ENCODE data around the gene SERPINA9.

Gene SERPINA9

DNA sequence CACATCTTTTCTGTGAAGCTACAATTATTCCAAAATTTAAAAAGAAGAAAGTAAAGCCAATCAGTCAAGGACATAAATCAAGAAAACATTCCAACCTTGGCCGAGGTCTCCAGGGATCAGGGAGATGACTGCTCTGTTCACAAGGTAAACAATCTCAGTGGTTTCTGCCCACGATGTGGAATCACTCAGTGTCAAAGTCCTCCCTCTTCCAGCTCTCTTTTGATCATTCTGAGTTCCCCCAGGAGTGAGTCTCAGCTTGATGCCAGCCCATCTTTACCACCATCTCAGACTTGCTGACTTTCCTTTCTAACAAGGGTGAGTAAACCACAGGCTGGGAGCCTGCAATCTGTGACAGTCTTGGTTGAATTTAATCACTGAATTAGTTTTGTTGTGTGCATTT, 4.8 kb upstream of the SERPINA9 start:
- no peak for ATAC-seq

DNA sequence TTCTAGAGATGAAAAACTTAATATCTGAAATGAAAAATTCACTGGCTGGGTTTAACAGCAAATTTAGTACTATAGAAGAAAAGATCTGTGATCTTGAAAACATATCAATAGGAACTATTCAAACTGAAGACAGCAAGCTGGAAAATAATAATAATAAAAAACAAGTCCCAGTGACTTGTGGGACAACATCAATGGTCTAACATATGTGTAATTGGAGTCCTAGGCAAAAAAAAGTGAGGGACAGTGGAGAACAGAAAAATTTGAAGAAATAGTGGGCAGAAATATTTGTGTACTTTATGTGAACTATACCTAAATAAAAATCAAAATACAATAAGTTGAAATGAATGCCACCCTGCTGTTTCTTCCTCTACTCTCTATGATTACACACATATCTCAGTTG, 2.4 kb upstream of the SERPINA9 start:
- H3K27ac Mint-ChIP-seq: no peak overlapping the region
- no peaks in the 10 kb centered on the region for H3K36me3 Mint-ChIP-seq
- peaks cover 7% of the 10 kb centered on the region for H3K9me3 Mint-ChIP-seq
- peaks cover 8% of the 10 kb centered on the region for H3K4me1 Mint-ChIP-seq
- H3K4me3 Mint-ChIP-seq: no peak overlapping the region
- no peak for ATAC-seq
- peaks cover 12% of the 10 kb centered on the region for H3K27me3 Mint-ChIP-seq

More for the DNA sequence above, 4.8 kb upstream of the SERPINA9 start:
- H3K9me3 Mint-ChIP-seq: peaks cover 10% of the 10 kb centered on the region
- no peaks in the 10 kb centered on the region for H3K36me3 Mint-ChIP-seq
- no peak overlapping the region for H3K4me3 Mint-ChIP-seq
- H3K27ac Mint-ChIP-seq: no peak overlapping the region
- peaks cover 13% of the 10 kb centered on the region for H3K4me1 Mint-ChIP-seq
- peaks cover 35% of the 10 kb centered on the region for H3K27me3 Mint-ChIP-seq

DNA sequence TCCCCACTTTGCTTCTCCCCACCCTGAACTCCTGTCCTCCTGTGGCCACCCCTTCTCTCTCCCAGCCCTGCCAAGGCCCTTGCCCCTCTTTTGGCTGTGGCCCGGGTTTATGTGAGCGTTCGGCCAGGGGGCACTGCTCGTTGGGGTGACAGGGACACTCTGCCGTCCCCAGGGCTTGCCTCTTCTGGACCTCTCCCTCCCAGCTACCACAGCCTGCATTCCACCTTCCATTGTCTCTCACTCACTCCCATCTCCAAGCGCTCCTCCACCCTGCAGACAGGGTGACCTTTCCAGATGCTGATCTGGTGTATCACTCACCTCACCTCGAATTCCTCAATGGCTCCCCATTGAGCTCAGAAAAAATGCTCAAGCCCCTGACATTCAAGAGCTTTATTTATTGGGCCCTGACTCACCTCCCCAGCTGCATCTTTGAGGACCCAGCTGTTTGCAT, 1.4 kb downstream of the SERPINA9 start:
- ATAC-seq: no peak
- Mint-ChIP-seq H3K27me3 (peaks cover 14% of the 10 kb centered on the region), H3K9me3 (peaks cover 7% of the 10 kb centered on the region), H3K4me3 (no peak overlapping the region), H3K4me1 (no peaks in the 10 kb centered on the region), H3K36me3 (no peaks in the 10 kb centered on the region), H3K27ac (no peak overlapping the region)

DNA sequence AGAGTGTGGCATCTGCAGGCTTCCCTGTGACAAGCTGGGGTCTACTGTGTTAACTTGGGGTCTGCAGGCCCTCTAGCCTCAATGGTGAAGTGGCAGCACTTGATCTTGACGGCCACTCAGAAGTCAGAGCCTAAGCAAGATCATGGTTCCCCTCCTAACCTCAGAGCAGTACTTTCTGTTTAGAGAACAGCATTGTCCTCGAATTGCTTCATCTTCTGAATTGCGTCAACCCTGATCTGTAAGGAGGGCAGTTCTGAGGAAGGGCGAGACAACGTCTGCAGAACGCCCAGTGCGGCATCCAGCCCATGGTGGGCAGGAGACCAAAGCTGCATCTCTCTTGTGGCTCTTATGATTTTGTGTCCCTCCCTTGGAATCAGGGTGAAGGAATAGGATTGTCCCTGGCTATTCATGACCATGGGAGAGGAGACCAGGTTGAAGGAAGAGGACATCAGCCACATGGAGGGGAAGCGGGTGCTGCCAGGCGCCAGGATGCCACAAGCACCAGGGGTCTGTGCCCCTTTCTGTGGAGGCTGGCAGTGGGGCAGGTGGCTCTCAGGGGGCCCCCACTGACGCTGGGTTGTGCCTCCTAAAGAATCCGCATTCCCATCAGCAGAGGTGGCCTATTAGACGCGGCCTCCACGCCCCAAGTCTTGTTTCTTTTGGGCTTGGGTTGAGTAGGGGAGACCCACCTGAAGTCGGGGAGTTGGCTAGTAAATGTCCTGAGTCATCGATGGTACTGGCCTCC, 2.2 kb downstream of the SERPINA9 start:
- Mint-ChIP-seq H3K36me3 (no peaks in the 10 kb centered on the region), H3K9me3 (peaks cover 7% of the 10 kb centered on the region), H3K4me3 (no peak overlapping the region), H3K4me1 (no peaks in the 10 kb centered on the region), H3K27ac (no peak overlapping the region), H3K27me3 (peaks cover 14% of the 10 kb centered on the region)
- ATAC-seq: no peak

DNA sequence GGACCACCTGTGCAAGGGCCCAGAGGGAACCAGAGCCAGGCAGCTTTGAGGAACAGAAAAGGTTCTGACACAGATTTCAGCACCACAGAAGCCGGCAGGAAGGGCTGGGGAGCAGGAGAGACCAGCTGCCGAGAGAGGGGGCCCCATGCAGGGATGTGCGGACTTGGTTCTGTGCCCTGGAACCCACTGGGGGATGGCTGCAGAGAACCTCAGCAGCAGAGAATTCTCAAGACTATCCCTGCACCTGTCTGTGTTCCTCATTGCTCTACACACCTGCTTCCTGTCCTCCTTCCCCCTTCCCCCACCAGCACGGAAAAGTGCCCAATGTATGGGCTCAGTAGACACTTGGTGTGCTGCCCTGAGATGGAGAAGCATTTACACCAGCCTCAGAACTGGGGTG, 3.2 kb downstream of the SERPINA9 start:
- H3K4me3 Mint-ChIP-seq: no peak overlapping the region
- ATAC-seq: no peak
- H3K9me3 Mint-ChIP-seq: peaks cover 7% of the 10 kb centered on the region
- no peaks in the 10 kb centered on the region for H3K36me3 Mint-ChIP-seq
- peaks cover 14% of the 10 kb centered on the region for H3K27me3 Mint-ChIP-seq
- H3K27ac Mint-ChIP-seq: no peak overlapping the region
- H3K4me1 Mint-ChIP-seq: no peaks in the 10 kb centered on the region

DNA sequence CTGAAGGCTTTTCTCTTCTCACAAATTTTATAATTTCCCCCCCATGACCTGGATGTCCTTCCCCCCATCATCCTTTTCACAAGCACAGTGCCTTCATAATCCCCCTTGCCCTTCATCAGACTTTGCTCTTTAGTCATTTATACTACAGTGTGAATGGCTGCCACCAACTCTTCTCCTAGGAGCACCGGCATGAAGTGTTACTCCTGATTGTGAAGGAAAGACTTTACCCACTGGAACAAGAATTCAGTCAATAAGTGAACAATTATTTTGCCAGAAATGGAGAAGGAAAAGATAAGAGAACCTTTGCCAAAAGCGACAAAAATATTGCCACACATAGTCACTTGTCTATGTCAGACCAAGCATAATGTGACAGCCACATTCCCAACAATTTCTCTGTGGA, 5.0 kb downstream of the SERPINA9 start:
- Mint-ChIP-seq H3K36me3 (no peaks in the 10 kb centered on the region), H3K27ac (no peak overlapping the region), H3K27me3 (peaks cover 14% of the 10 kb centered on the region), H3K4me1 (no peaks in the 10 kb centered on the region), H3K4me3 (no peak overlapping the region), H3K9me3 (peaks cover 11% of the 10 kb centered on the region)
- ATAC-seq: no peak

DNA sequence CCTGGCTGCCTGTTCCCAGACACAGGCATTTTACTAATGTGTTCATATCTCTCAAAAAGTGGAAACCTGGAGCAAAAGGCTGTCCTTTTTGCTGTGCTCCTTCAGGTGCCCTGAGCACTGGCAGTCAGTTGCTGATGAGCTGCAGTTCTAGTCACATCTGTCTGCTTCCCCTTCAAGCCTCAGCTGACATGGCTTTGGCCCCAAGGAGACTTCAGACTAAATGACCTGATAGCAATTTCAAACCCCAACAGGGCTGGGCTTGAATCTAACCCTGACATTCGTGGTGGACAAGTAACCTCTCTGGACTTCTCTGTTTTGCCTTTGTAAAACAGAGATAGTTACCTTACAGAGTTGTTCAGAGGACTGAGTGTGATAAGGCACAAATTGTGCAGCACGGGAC, 5.7 kb downstream of the SERPINA9 start:
- ATAC-seq: no peak
- H3K36me3 Mint-ChIP-seq: no peaks in the 10 kb centered on the region
- H3K9me3 Mint-ChIP-seq: peaks cover 13% of the 10 kb centered on the region
- no peaks in the 10 kb centered on the region for H3K4me1 Mint-ChIP-seq
- no peak overlapping the region for H3K27ac Mint-ChIP-seq
- no peak overlapping the region for H3K4me3 Mint-ChIP-seq
- H3K27me3 Mint-ChIP-seq: peaks cover 14% of the 10 kb centered on the region

DNA sequence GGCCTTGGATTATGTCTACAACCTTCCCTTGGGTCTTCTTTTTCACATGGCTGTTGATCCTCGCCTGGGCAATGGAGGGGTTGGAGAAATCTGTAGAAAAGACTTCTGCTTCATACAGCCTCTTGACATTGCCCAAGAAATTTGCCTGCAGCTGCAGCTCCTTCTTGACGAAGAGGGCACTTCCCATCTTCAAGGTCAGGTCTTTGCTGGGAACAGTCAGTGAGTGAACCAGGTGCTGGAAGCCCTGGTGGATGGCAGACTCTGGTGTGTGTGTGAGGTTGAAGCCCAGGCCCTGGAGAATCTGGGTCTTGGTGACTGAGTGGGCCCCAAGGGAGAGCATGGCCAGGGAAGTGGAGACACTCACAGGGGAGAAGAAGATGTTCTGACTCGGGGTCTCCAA, 6.7 kb downstream of the SERPINA9 start:
- Mint-ChIP-seq H3K36me3 (no peaks in the 10 kb centered on the region), H3K27ac (no peak overlapping the region), H3K4me1 (no peaks in the 10 kb centered on the region), H3K4me3 (no peak overlapping the region), H3K9me3 (peaks cover 13% of the 10 kb centered on the region), H3K27me3 (peaks cover 14% of the 10 kb centered on the region)
- ATAC-seq: no peak

DNA sequence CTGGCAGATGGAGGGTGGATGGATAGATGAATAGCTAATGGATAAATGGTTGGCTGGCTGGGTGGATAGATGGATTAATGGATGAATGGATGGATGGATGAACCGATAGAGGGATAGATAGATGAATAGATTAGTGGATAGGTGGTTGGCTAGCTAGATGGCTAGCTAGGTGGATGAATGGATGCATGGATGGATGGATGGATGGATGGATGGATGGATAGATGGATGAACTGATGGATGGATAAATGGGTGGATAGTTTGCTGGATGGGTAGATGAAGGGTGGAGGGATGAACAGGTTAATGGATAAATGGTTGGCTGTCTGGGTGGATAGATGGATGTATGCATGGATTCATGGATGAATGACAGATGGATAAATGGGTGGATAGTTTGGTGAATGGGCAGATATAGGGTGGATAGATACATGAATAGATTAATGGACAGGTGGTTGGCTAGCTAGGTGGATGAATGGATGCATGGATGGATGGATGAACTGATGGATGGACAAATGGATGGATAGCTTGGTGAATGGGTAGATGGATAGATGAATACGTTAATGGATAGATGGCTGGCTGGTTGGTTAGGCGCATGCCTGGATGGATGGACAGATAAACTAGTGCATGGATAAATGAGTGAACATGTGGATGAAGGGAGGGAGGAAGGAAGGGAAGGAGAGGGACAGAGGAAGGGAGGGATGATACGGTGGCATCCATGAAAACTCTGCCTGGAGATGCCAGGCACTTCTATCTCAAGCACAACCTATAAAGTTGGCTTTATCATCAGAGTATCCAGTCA, 8.1 kb downstream of the SERPINA9 start:
- no peaks in the 10 kb centered on the region for H3K4me1 Mint-ChIP-seq
- no peak for ATAC-seq
- H3K27ac Mint-ChIP-seq: no peak overlapping the region

DNA sequence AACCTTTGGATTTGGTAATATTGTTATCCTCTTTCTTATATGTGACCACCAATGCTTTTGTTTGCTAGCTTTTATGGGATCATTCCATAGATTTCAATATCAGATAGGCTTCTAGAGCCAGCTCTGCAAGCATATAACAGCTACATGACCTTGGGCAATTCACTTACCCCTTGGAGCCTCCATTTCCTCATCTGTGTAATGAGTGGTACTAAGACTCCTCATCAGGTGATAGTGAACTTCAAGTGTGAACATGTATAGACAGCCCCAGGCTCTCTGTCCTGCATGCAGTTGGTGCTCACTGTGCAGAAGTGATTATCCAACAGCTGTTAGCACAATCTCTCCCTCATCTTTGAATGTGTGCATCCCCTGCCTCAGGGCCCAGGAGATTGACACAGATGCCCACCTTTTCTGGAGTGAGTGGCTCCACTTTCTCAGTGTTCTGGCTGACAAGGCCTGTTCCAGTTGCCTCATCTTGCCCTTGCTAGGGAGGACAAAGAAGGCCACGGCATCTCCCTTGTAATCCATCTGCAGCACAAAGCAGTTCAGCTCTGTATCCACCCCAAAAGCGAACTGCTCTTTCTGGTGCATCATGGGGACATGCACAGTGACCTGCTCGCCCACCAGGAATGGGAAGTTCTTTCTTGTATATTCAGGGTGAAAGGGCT, 9.2 kb downstream of the SERPINA9 start:
- no peak for ATAC-seq

More for the DNA sequence above, 8.1 kb downstream of the SERPINA9 start:
- no peak overlapping the region for H3K4me3 Mint-ChIP-seq
- H3K9me3 Mint-ChIP-seq: peaks cover 13% of the 10 kb centered on the region
- H3K36me3 Mint-ChIP-seq: no peaks in the 10 kb centered on the region
- H3K27me3 Mint-ChIP-seq: peaks cover 14% of the 10 kb centered on the region

DNA sequence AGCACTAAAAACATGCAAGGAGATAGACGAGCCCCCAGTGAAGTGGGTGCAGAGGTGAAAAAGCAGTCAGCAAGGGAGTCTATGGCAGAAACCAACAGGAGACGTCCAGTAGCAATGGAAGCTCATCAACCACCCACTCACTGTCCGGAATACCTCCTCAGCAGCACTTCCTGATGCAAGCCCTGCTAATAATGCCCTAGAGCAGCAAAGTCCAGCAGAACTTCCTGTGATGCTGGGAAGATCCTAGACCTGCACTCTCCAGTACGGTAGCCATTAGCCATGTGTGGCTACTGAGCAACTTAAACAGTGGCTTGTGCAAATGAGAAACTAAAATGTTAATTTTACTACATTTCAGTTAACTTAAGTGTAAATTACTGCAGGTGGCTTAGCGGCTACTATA, 11.0 kb downstream of the SERPINA9 start:
- ATAC-seq: no peak
- Mint-ChIP-seq H3K36me3 (no peaks in the 10 kb centered on the region), H3K4me3 (no peak overlapping the region), H3K27me3 (peaks cover 17% of the 10 kb centered on the region), H3K27ac (no peak overlapping the region), H3K4me1 (no peaks in the 10 kb centered on the region), H3K9me3 (peaks cover 13% of the 10 kb centered on the region)

More for the DNA sequence above, 9.2 kb downstream of the SERPINA9 start:
- Mint-ChIP-seq H3K27me3 (peaks cover 10% of the 10 kb centered on the region), H3K4me1 (no peaks in the 10 kb centered on the region), H3K36me3 (no peaks in the 10 kb centered on the region), H3K4me3 (no peak overlapping the region), H3K27ac (no peak overlapping the region), H3K9me3 (peaks cover 13% of the 10 kb centered on the region)

DNA sequence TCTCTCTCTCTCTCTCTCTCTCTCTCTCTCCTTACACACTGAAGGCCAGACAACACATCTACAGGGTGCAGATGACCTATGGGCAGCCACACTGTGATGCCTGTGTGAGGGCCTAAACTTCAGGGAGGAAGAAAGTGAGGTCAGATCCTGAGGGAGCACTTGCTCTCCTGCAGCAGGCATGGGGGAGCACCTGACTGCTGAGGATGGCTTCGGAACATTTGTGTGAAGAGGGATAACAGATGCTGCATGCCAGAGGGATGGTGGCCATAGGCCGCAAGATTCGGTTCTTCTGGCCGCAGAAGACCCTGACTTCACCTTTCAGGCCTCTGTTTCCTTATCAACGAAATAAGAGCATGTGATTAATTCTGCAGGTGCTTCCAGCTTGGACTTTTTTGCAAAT, 11.7 kb downstream of the SERPINA9 start:
- peaks cover 17% of the 10 kb centered on the region for H3K27me3 Mint-ChIP-seq
- no peak overlapping the region for H3K27ac Mint-ChIP-seq
- peaks cover 13% of the 10 kb centered on the region for H3K9me3 Mint-ChIP-seq
- H3K4me3 Mint-ChIP-seq: no peak overlapping the region
- no peak for ATAC-seq
- no peaks in the 10 kb centered on the region for H3K4me1 Mint-ChIP-seq
- H3K36me3 Mint-ChIP-seq: no peaks in the 10 kb centered on the region

DNA sequence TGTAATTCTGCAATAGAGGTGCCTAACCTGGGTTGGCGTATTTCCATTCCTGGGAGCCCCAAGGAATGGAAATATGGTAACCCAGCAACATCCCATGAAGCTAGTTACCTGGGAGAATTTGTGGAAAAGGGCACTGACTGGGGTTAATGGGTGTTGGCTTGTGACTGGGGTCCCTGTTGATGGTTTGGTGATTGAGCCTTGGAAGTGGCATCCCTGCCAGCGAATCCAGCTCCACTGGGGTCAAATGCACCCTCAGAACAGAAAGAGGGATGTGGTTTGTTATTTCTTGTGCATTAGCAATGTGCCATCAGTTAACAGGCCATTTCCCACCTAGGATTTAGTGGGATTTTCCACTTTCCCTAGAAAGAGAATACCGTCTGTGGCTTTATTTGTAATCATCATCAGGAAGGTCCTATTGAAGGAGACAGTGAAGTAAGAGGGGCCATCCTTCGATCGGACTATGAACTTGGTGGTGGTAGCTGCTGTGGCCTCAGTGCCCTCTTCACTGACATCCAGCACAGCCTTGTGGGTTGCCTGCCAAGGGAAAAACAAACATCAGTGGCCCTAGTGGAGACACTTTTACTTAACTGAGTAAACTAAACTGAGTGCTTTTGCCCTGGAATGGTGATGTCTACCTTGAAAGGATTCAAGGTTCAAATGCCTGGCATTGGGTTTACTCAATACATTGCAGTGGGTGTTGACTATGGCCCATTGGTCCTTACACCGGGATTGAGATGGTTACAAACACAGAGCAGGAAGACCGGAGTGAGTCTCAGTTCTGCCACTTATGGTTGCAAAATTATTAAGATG, 13.0 kb downstream of the SERPINA9 start:
- no peak overlapping the region for H3K4me3 Mint-ChIP-seq
- H3K36me3 Mint-ChIP-seq: no peaks in the 10 kb centered on the region

DNA sequence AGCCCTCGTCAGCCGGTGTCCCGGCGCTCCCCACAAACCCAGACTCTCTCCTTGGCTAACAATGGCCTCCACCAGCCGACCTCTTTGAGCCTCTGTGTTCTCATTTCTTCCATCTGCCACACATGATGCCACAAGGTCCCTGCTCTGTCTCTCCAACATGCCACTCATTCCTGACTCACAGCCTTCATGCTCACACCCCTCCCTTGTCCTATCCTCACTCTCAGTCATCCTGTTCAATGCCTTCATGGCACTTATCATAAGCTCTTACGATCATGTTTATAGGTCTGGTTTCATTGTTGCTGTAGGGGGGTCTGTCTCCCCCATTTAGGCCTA, 13.8 kb downstream of the SERPINA9 start:
- Mint-ChIP-seq H3K36me3 (no peaks in the 10 kb centered on the region), H3K4me3 (no peak overlapping the region), H3K9me3 (peaks cover 14% of the 10 kb centered on the region), H3K27ac (no peak overlapping the region), H3K27me3 (peaks cover 17% of the 10 kb centered on the region), H3K4me1 (no peaks in the 10 kb centered on the region)
- no peak for ATAC-seq

More for the DNA sequence above, 13.0 kb downstream of the SERPINA9 start:
- no peak for ATAC-seq
- Mint-ChIP-seq H3K27ac (no peak overlapping the region), H3K4me1 (no peaks in the 10 kb centered on the region), H3K9me3 (peaks cover 11% of the 10 kb centered on the region), H3K27me3 (peaks cover 17% of the 10 kb centered on the region)
